ENCODE measurements around the gene CEP44.
A peak's percentile ranks its signal among the peaks of the same experiment; 100 is the strongest.
"Not testable (repeated sequence)": the region's sequence is repeated elsewhere in the genome, so short reads cannot be mapped to it uniquely, and the experiment has no call there.

CEP44 gene

GRCh38 chr4:174283507-174284471, at the start of gene CEP44, which contains the start of gene FBXO8:
Gene CEP44, plus strand, starts transcription at chr4:174283911. Its CDS starts 15,211 bp downstream, at chr4:174299122.
Gene FBXO8, minus strand, starts transcription at chr4:174283667. Its CDS starts 20,575 bp downstream, at chr4:174263092.
- peak; percentile 75 for DNase-seq

GRCh38 chr4:174236359-174236758, 47.4 kb upstream of the CEP44 start:
- DNase-seq, result no peak

GRCh38 chr4:174241162-174241561, 42.5 kb upstream of the CEP44 start:
- DNase-seq, result no peak

- DNase-seq, result peak; percentile 63
Observed at GRCh38 chr4:174244441-174244840, 39.3 kb upstream of the CEP44 start.

- no peak for DNase-seq
Observed at GRCh38 chr4:174245714-174246113, 38.0 kb upstream of the CEP44 start.

GRCh38 chr4:174248407-174248806, 35.3 kb upstream of the CEP44 start:
- DNase-seq, result no peak

GRCh38 chr4:174252412-174252811, 31.3 kb upstream of the CEP44 start:
- no peak for DNase-seq

GRCh38 chr4:174254613-174255012, 29.1 kb upstream of the CEP44 start:
- DNase-seq, result no peak

GRCh38 chr4:174255374-174255773, 28.3 kb upstream of the CEP44 start:
- no peak for DNase-seq

- no peak for DNase-seq
Observed at GRCh38 chr4:174255786-174256185, 27.9 kb upstream of the CEP44 start.

GRCh38 chr4:174256277-174256713, 27.4 kb upstream of the CEP44 start:
- no peak for DNase-seq

- DNase-seq, result no peak
Observed at GRCh38 chr4:174259580-174259979, 24.1 kb upstream of the CEP44 start.

- peak; percentile 77 for DNase-seq
Observed at GRCh38 chr4:174260099-174260498, 23.6 kb upstream of the CEP44 start.

GRCh38 chr4:174261432-174261831, 22.3 kb upstream of the CEP44 start:
- not testable (repeated sequence) for DNase-seq

GRCh38 chr4:174262624-174263444, 20.9 kb upstream of the CEP44 start:
- DNase-seq, result no peak

GRCh38 chr4:174263445-174263736, 20.3 kb upstream of the CEP44 start:
- DNase-seq, result no peak

GRCh38 chr4:174265916-174266315, 17.8 kb upstream of the CEP44 start:
- no peak for DNase-seq

GRCh38 chr4:174266416-174266815, 17.3 kb upstream of the CEP44 start:
- DNase-seq, result no peak

GRCh38 chr4:174273930-174274329, 9.8 kb upstream of the CEP44 start:
- no peak for DNase-seq

- no peak for DNase-seq
Observed at GRCh38 chr4:174274436-174274835, 9.3 kb upstream of the CEP44 start.

- DNase-seq, result no peak
Observed at GRCh38 chr4:174275101-174275500, 8.6 kb upstream of the CEP44 start.

- no peak for DNase-seq
Observed at GRCh38 chr4:174277433-174277832, 6.3 kb upstream of the CEP44 start.

- DNase-seq, result no peak
Observed at GRCh38 chr4:174278467-174278866, 5.2 kb upstream of the CEP44 start.
